AG04450 (cell line): ENCODE results near the gene EMP3. TPM values are rescaled to one million over a fixed set of nuclear protein-coding genes. Genes with fewer than 3 reads are reported as not detected.

Experiments used
- CTCF ChIA-PET: fragments of 300-600, 350-600 bp; formaldehyde crosslinking; extraction: SDS; loops from one replicate; lab custom pipeline; 2022; ENCODE audit warnings: antibody characterized with exemption, inconsistent platforms; lab: Charles Lee
- POLR2A ChIA-PET: fragments of 350-600 bp; formaldehyde crosslinking; extraction: SDS; loops from one replicate; lab custom pipeline; 2021; ENCODE audit warnings: antibody characterized with exemption, inconsistent platforms; lab: Yijun Ruan, JAX
- DNase-seq: peaks from one replicate; pipeline ENCODE4 v3.0.0-alpha.2; 2011; ENCODE audit warnings: low read depth, low spot score
- H3K27ac ChIP-seq: one replicate; pipeline ENCODE4 v1.5.1; 2012; ENCODE audit warnings: low read depth, low read length, control low read depth
- H3K27me3 ChIP-seq: one replicate; pipeline ENCODE4 v1.6.0; 2012; ENCODE audit warnings: low read length; ENCODE audit not compliant: control insufficient read depth, insufficient read depth
- H3K4me3 ChIP-seq: 2 replicates; pipeline ENCODE4 v1.5.1; 2011; ENCODE audit warnings: mild to moderate bottlenecking, low read depth, low read length, control low read depth
- H3K9me3 ChIP-seq: 2 replicates; pipeline ENCODE4 v1.5.1; 2012; ENCODE audit warnings: low read length; ENCODE audit not compliant: control insufficient read depth, insufficient read depth
- CTCF ChIP-seq: IDR thresholded peaks from 2 replicates; pipeline ENCODE4 v1.5.1; 2011; ENCODE audit warnings: low read depth, low read length, control low read depth, inconsistent platforms
- polyA plus RNA-seq: library from polyadenylated mRNA; depleted of rRNA; stranded (reverse); fragments of >200 nt; gene quantifications from 2 replicates; pipeline ENCODE4 v1.2.3, GENCODE V29; 2011; rRNA removed

EMP3 gene
- polyA plus RNA-seq, 1 experiment, result 227 TPM

GRCh38 chr19:48372904-48373303, 47.6 kb downstream of the EMP3 start:
- POLR2A ChIA-PET, result no interaction called here
- no peak for DNase-seq
- Histone ChIP-seq H3K4me3 (no peak overlapping the region), H3K27ac (no peak overlapping the region), H3K9me3 (no peaks in the 10 kb centered on the region), H3K27me3 (no peaks in the 10 kb centered on the region)
- CTCF ChIA-PET, result interaction anchor here (1.5 kb wide), 1 partner anchor 18 kb away, joined by 6 read pairs; the partner anchor contains the start of gene KDELR1
- TF ChIP-seq CTCF, result no peak

DNA sequence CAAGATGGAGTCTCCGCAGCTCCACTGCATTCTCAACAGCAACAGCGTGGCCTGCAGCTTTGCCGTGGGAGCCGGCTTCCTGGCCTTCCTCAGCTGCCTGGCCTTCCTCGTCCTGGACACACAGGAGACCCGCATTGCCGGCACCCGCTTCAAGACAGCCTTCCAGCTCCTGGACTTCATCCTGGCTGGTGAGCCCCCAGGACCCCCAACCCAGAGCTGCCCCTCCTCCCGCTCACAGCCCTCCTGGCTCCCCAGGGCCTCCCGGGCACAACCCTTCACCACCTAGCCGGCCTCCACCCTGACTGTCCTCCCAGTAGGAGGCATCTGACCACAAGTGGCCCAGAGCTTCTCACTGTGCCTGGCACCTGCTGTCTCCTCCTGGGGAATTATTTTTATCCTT, 48.2 kb downstream of the EMP3 start:
- Histone ChIP-seq H3K27me3 (no peaks in the 10 kb centered on the region), H3K4me3 (no peak overlapping the region), H3K9me3 (no peaks in the 10 kb centered on the region), H3K27ac (no peak overlapping the region)
- ChIA-PET CTCF (interaction anchor here (1.5 kb wide), 1 partner anchor 18 kb away, joined by 6 read pairs; the partner anchor contains the start of gene KDELR1), POLR2A (no interaction called here)
- no peak for TF ChIP-seq CTCF
- no peak for DNase-seq

- no peak for TF ChIP-seq CTCF
- Histone ChIP-seq H3K9me3 (no peaks in the 10 kb centered on the region), H3K27ac (no peak overlapping the region), H3K4me3 (no peak overlapping the region), H3K27me3 (no peaks in the 10 kb centered on the region)
- DNase-seq, result no peak
- ChIA-PET CTCF (interaction anchor here (1.2 kb wide), 1 partner anchor 13 kb away, joined by 5 read pairs; the partner anchor contains the start of gene KDELR1), POLR2A (interaction anchor here (0.7 kb wide), 1 partner anchor 270 kb away, joined by 3 read pairs; no protein-coding TSS in a partner anchor)
These were observed 52.8 kb downstream of the EMP3 start for GRCh38 chr19:48378194-48378570.

- DNase-seq, result no peak
- H3K9me3 ChIP-seq, result no peaks in the 10 kb centered on the region
- ChIA-PET CTCF (interaction anchor here (1.2 kb wide), 1 partner anchor 12 kb away, joined by 5 read pairs; the partner anchor contains the start of gene KDELR1), POLR2A (interaction anchor here (1.1 kb wide), 1 partner anchor 15 kb away, joined by 3 read pairs; the partner anchor contains the start of gene TMEM143)
- H3K4me3 ChIP-seq, result no peak overlapping the region
- H3K27ac ChIP-seq, result no peak overlapping the region
- no peaks in the 10 kb centered on the region for H3K27me3 ChIP-seq
- no peak for TF ChIP-seq CTCF
These were observed 53.7 kb downstream of the EMP3 start for GRCh38 chr19:48379058-48379457.

Other genes starting within 250 kb of the EMP3 start
- 8.0 and 10.4 TPM in 2 replicates for gene PLA2G4C, start 214.7 kb upstream of the EMP3 start, polyA plus RNA-seq
- gene LIG1, start 155.2 kb upstream of the EMP3 start, polyA plus RNA-seq, result 7.6 and 8.2 TPM in 2 replicates
- 0.66 and 0.83 TPM in 2 replicates for gene ZSWIM9, start 154.9 kb upstream of the EMP3 start, polyA plus RNA-seq
- gene CARD8, start 69.6 kb upstream of the EMP3 start, polyA plus RNA-seq, result 18.8 and 22.4 TPM in 2 replicates
- gene ZNF114, start 55.5 kb upstream of the EMP3 start, polyA plus RNA-seq, result 0.53 and 0.63 TPM in 2 replicates
- gene TMEM143, start 38.4 kb downstream of the EMP3 start, polyA plus RNA-seq, result 4.7 and 5.1 TPM in 2 replicates
- not detected in 2 replicates for gene SYNGR4, start 38.8 kb downstream of the EMP3 start, polyA plus RNA-seq
- 168 and 187 TPM in 2 replicates for gene KDELR1, start 66.0 kb downstream of the EMP3 start, polyA plus RNA-seq
- 0.07 and 0.10 TPM in 2 replicates for gene GRIN2D, start 68.1 kb downstream of the EMP3 start, polyA plus RNA-seq
- 15.2 and 16.0 TPM in 2 replicates for gene GRWD1, start 120.4 kb downstream of the EMP3 start, polyA plus RNA-seq
- gene KCNJ14, start 130.0 kb downstream of the EMP3 start, polyA plus RNA-seq, result 0.20 and 0.25 TPM in 2 replicates
- gene CYTH2, start 143.8 kb downstream of the EMP3 start, polyA plus RNA-seq, result 29.3 and 35.6 TPM in 2 replicates
- 0.25 TPM in 2 replicates for gene LMTK3, start 186.3 kb downstream of the EMP3 start, polyA plus RNA-seq
- gene SULT2B1, start 226.6 kb downstream of the EMP3 start, polyA plus RNA-seq, result 0.12 and 0.20 TPM in 2 replicates